ENCODE results near the gene PERM1. TPM values are rescaled to one million over a fixed set of nuclear protein-coding genes. Genes with fewer than 3 reads are reported as not detected.
"Not testable (repeated sequence)": the region's sequence is repeated elsewhere in the genome, so short reads cannot be mapped to it uniquely, and the experiment has no call there.

The PERM1 gene
- total RNA-seq, 2 donors from 2014 or later = 0.80 to 3.9 TPM

DNA sequence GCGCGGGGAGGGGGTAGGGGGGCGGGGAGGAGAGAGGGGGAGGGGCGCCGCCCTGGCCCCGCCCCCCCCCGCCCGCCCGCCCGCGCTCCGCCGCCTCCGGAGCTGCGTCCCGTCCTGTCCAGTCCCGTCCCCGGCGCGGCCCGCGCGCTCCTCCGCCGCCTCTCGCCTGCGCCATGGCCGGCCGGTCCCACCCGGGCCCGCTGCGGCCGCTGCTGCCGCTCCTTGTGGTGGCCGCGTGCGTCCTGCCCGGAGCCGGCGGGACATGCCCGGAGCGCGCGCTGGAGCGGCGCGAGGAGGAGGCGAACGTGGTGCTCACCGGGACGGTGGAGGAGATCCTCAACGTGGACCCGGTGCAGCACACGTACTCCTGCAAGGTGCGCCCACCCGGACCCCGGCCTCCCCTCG is 38.1 kb upstream of the PERM1 start, which contains the start of gene AGRN:
AGRN (plus strand) TSS at position 121 of the 405 bp plus-strand sequence; CDS start at position 174, 53 bp downstream.
- intact Hi-C loops (cut with DNase I) = no loop called here
- DNase-seq (ENCODE audit: low spot score) = no peak
- TF ChIP-seq CTCF (IDR thresholded peaks at IDR 0.05) (no peak), POLR2A (IDR thresholded peaks at IDR 0.05) (peak; percentile 66)
- Histone ChIP-seq H3K4me1 (replicated peaks) (peaks cover 14% of the 10 kb centered on the region), H3K27me3 (replicated peaks; ENCODE audit: insufficient read depth) (no peaks in the 10 kb centered on the region), H3K9me3 (no peaks in the 10 kb centered on the region), H3K4me3 (peak within 1 kb of the TSS; percentile 77 to 78), H3K36me3 (no peaks in the 10 kb centered on the region), H3K27ac (peak within 1 kb of the TSS; percentile 86 to 97)
- WGBS = 0% methylated on average over 47 of the region's 58 CpGs

DNA sequence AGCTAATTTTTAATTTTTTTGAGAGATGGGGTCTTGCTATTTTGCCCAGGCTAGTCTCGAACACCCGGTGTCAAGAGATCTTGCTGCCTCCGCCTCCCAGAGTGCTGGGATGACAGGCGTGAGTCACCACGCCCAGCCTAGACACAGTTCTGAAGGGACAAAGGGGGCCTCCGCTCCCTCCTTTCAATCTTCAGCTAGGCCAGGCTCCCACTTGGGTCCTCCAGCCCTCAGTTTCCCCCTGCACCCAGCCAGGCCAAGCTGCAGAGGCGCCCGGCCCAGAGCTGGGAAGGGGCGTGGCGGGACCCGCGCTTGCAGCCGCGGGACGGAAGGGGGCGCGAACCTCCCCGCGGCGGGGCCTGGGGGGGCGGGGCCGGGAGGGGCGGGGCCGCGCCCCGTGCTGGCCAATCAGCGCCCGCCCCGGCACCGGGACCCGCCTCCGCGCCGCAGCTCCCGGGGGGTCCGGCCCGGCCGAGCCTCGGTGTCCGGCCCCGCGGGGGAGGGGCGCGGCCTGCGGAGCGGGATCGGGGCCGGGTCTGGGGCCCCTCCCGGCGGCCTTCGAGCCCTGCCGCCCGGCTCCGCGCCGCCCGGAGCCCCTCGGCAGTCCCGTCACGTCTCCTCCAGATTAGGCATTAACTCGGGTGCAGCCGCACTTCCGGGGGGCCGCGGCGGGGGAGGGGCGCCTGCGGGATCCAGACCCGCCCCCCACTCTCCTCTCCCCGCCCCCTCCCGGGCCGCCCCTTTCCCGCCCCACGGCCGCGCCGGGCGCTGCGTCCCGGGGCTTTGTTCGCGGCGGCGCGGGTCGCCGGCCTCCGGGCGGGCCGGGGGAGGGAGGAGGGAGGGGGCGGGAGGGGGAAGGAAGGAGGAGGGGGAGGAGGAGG is 37.5 kb upstream of the PERM1 start:
- DNase-seq (ENCODE audit: low spot score) = peak; percentile 78
- no peaks in the 10 kb centered on the region for H3K9me3 ChIP-seq
- H3K4me1 ChIP-seq (replicated peaks) = peaks cover 10% of the 10 kb centered on the region
- 27% methylated on average over 6 of the region's 91 CpGs for WGBS
- H3K27me3 ChIP-seq (replicated peaks; ENCODE audit: insufficient read depth) = no peaks in the 10 kb centered on the region
- peak overlapping the region; percentile 77 to 78 for H3K4me3 ChIP-seq
- intact Hi-C loops (cut with DNase I) = no loop called here
- H3K27ac ChIP-seq = peak overlapping the region; percentile 86 to 97
- no peak for TF ChIP-seq POLR2A (IDR thresholded peaks at IDR 0.05)
- TF ChIP-seq CTCF (IDR thresholded peaks at IDR 0.05) = peak; percentile 37 to 65 (median 60)
- H3K36me3 ChIP-seq = no peaks in the 10 kb centered on the region

GRCh38 chr1:1018321-1018685 is 36.4 kb upstream of the PERM1 start:
- DNase-seq (ENCODE audit: low spot score); H3K9me3 ChIP-seq; H3K4me3 ChIP-seq; intact Hi-C loops (cut with DNase I); H3K36me3 ChIP-seq; H3K27me3 ChIP-seq (replicated peaks; ENCODE audit: insufficient read depth); H3K27ac ChIP-seq: not testable (repeated sequence)
- WGBS = 90% methylated on average over 23 of the region's 26 CpGs
- peaks cover 17% of the 10 kb centered on the region for H3K4me1 ChIP-seq (replicated peaks)

- H3K27ac ChIP-seq; DNase-seq (ENCODE audit: low spot score); H3K9me3 ChIP-seq; intact Hi-C loops (cut with DNase I); H3K36me3 ChIP-seq; H3K27me3 ChIP-seq (replicated peaks; ENCODE audit: insufficient read depth); H3K4me3 ChIP-seq: not testable (repeated sequence)
- peaks cover 17% of the 10 kb centered on the region for H3K4me1 ChIP-seq (replicated peaks)
- 70% methylated on average over 17 of the region's 17 CpGs for WGBS
Measured at GRCh38 chr1:1017397-1018320, 35.8 kb upstream of the PERM1 start.

DNA sequence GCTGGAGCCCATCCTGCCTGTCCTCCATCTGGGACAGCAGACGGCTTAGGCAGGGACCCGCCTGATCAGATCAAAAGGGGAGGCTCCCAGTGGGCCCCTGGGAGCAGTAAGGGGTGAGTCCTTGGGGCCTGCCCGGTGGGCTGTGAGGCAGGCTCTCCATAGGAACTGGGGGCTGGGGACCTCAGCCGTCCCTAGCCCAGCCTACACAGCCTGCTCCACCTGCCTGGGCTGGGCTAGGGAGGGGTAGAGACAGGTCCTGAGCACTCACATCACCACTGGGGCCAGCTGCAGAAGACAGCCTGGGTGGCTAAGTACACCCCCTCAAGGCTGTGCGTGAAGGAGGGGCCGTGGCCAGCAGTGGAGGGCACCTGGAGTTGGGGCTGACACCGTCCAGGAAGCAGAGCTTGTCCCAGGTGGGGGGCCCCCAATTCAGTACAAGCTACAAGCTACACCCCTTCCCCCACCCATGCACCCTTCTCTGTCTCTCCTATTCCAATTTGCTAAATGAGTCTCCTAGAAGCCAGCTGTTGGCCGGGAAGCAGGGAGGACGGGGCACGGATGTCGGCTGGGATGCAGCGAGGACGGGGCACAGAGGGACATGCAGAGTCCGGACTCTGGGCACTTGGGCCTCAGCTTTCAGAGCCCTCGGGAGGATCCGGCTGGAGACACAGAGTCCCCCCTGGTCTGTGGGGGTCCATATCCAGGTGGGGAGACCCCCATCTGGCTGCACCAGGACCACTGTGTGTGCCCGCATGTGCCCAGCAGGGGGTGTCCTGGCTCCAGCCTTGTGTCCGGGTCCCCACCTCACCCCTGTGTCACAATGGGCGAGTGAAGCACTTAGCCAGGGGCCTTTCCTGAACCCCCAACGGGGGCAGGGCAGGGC is 33.1 kb upstream of the PERM1 start:
- no peak for DNase-seq (ENCODE audit: low spot score)
- WGBS = 84% methylated on average over 18 of the region's 20 CpGs
- intact Hi-C loops (cut with DNase I) = no loop called here

More for the DNA sequence above, 33.1 kb upstream of the PERM1 start:
- H3K9me3 ChIP-seq = no peaks in the 10 kb centered on the region
- no peaks in the 10 kb centered on the region for H3K27me3 ChIP-seq (replicated peaks; ENCODE audit: insufficient read depth)
- TF ChIP-seq CTCF (IDR thresholded peaks at IDR 0.05) (peak in 1 of 4 experiments; percentile 8), POLR2A (IDR thresholded peaks at IDR 0.05) (no peak), POLR2AphosphoS5 (IDR thresholded peaks at IDR 0.05) (no peak)
- H3K27ac ChIP-seq = no peak overlapping the region
- no peaks in the 10 kb centered on the region for H3K36me3 ChIP-seq
- peaks cover 7% of the 10 kb centered on the region for H3K4me1 ChIP-seq (replicated peaks)
- H3K4me3 ChIP-seq = no peak overlapping the region

Measured in prostate gland (tissue), 2 donors.